Left ventricle myocardium inferior (tissue), 1 donor: ENCODE results near the gene SNX2. TPM values are rescaled to one million over a fixed set of nuclear protein-coding genes. Genes with fewer than 3 reads are reported as not detected.

Experiments
- DNase-seq: peaks from one replicate; pipeline ENCODE4 v3.0.0-alpha.2; 2020
- H3K27ac ChIP-seq: fragments of 200-600 bp; replicated peaks from 2 replicates; pipeline ENCODE4 v1.8.0; 2021
- H3K27me3 ChIP-seq: fragments of 200-600 bp; 2 replicates; pipeline ENCODE4 v1.8.0; 2021; ENCODE audit warnings: low read depth
- H3K36me3 ChIP-seq: fragments of 200-600 bp; 2 replicates; pipeline ENCODE4 v1.8.0; 2021
- H3K4me1 ChIP-seq: fragments of 200-600 bp; 2 replicates; pipeline ENCODE4 v1.8.0; 2021
- H3K4me3 ChIP-seq: fragments of 200-600 bp; 2 replicates; pipeline ENCODE4 v1.8.0; 2021; ENCODE audit warnings: mild to moderate bottlenecking, moderate library complexity
- H3K9me3 ChIP-seq: fragments of 200-600 bp; replicated peaks from 2 replicates; pipeline ENCODE4 v1.8.0; 2021
- CTCF ChIP-seq: fragments of 200-600 bp; IDR thresholded peaks from 2 replicates; pipeline ENCODE4 v1.8.0; 2021; ENCODE audit warnings: antibody characterized with exemption, mild to moderate bottlenecking, borderline replicate concordance
- intact Hi-C: fragments of 100-400 bp; cut with micrococcal nuclease; formaldehyde crosslinking; loops from one replicate; pipeline ENCODE4 v1.11.0; 2022
- total RNA-seq: library from RNA; stranded (reverse); fragmentation: NEBNext Ultra II Directional; extraction: Animal tissue kit (Norgen Biotek cat#: 25700); gene quantifications from one replicate; pipeline ENCODE4 v1.2.1, GENCODE V29; 2021
- donor health status: DM: no; HTN: yes; CAD: no; lungs with severe emphysema.

Gene SNX2
- total RNA-seq, 1 donor from 2014 or later = 37.0 TPM

DNA sequence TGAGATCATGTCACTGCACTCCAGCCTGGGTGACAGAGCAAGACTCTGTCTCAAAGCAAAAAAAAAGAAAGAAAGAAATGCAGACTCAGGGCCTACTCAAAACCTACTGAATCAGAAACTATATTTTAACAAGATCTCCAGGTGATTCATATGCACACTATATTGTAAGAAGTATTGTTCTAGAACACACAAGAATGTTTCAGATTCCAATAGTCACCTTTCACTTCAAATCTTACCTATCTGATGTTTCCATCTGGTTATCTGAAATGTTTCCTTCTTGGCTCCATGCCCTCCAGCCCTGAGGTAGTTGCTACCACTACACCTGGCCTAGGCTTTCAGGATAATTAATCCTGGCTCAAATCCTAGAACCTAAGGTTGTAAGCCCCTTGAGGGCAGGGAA, 36.8 kb upstream of the SNX2 start:
- Histone ChIP-seq H3K36me3 (no peaks in the 10 kb centered on the region), H3K27ac (no peak overlapping the region), H3K27me3 (no peaks in the 10 kb centered on the region), H3K4me3 (no peak overlapping the region), H3K9me3 (peaks cover 7% of the 10 kb centered on the region), H3K4me1 (peaks cover 5% of the 10 kb centered on the region)
- intact Hi-C loops = no loop called here
- no peak for TF ChIP-seq CTCF
- no peak for DNase-seq

GRCh38 chr5:122741681-122742080, 33.2 kb upstream of the SNX2 start:
- intact Hi-C loops = no loop called here
- no peak for DNase-seq
- Histone ChIP-seq H3K4me3 (no peak overlapping the region), H3K4me1 (no peaks in the 10 kb centered on the region), H3K27ac (no peak overlapping the region), H3K36me3 (no peaks in the 10 kb centered on the region), H3K27me3 (no peaks in the 10 kb centered on the region), H3K9me3 (no peaks in the 10 kb centered on the region)
- TF ChIP-seq CTCF = no peak

GRCh38 chr5:122743261-122743660, 31.6 kb upstream of the SNX2 start:
- no peaks in the 10 kb centered on the region for H3K4me1 ChIP-seq
- DNase-seq = no peak
- no peak overlapping the region for H3K27ac ChIP-seq
- no peaks in the 10 kb centered on the region for H3K36me3 ChIP-seq
- H3K27me3 ChIP-seq = no peaks in the 10 kb centered on the region
- no peak for TF ChIP-seq CTCF
- intact Hi-C loops = no loop called here
- no peaks in the 10 kb centered on the region for H3K9me3 ChIP-seq
- no peak overlapping the region for H3K4me3 ChIP-seq

DNA sequence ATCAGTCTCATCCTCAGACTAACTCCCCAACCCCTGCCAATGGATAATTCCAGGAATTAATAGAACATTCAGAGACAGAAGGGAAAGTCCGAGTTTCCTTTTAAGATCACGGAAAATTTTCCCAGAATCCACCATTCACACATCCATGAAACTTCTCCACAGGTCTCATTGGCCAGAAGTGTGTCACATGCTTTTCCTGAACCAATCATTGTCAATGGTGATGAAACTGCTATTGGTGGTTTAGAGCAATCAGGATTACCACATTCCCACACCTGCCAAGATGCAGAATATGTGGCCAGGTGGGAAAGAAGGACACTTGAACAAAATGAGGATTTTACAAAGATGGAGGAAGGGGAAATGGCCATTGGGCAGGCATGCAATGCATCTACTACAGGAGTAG, 29.3 kb upstream of the SNX2 start:
- Histone ChIP-seq H3K27ac (no peak overlapping the region), H3K4me3 (no peak overlapping the region), H3K36me3 (no peaks in the 10 kb centered on the region), H3K9me3 (no peaks in the 10 kb centered on the region), H3K4me1 (no peaks in the 10 kb centered on the region), H3K27me3 (no peaks in the 10 kb centered on the region)
- intact Hi-C loops = no loop called here
- DNase-seq = no peak
- no peak for TF ChIP-seq CTCF

DNA sequence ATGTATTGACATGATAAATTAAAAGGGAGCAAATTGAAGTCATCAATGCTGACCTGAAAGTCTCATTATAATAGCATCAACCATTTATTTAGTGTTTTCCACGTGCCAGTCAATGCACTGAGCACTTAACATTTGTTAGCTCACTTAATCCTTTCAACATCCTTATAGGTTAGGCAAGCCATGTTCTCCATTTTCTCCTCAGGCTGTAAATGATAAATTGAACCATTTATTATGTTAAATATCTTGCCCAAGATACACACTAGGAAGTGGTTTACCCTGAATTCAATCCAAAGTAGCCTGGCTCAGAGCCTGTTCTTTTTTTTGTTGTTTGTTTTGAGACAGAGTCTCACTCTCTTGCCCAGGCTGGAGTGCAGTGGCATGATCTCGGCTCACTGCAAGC, 25.0 kb upstream of the SNX2 start:
- H3K27ac ChIP-seq = no peak overlapping the region
- H3K4me1 ChIP-seq = no peaks in the 10 kb centered on the region
- H3K27me3 ChIP-seq = peaks cover 6% of the 10 kb centered on the region
- H3K36me3 ChIP-seq = no peaks in the 10 kb centered on the region
- DNase-seq = no peak
- H3K4me3 ChIP-seq = no peak overlapping the region
- intact Hi-C loops = no loop called here
- TF ChIP-seq CTCF = no peak
- H3K9me3 ChIP-seq = no peaks in the 10 kb centered on the region

DNA sequence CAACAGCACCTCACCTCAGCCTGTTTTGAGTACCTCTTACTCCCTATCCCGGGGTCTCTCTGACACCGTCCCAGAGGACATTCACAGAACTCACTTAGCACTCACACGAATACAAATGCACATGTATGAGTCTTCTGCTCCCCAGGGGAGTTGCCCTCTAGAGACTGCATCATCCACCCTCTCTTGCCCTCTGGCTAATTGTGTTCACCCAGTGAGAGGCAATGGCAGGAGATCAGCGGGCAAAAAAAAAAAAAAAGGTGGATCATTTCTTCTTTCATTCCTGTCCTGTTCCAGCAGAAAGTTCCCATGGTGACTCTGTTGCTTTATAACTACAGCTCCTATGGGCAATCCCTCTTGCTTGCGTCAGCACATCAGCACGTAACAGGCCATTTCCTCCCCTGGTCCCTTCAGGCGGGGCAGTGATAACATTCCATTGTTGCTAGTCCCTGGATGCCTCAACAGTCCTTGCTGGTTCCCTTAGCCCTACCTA, 23.5 kb upstream of the SNX2 start:
- intact Hi-C loops = no loop called here
- H3K27ac ChIP-seq = no peak overlapping the region
- H3K4me1 ChIP-seq = peaks cover 4% of the 10 kb centered on the region
- H3K4me3 ChIP-seq = no peak overlapping the region
- H3K9me3 ChIP-seq = no peaks in the 10 kb centered on the region
- H3K36me3 ChIP-seq = no peaks in the 10 kb centered on the region
- peaks cover 6% of the 10 kb centered on the region for H3K27me3 ChIP-seq
- TF ChIP-seq CTCF = no peak
- no peak for DNase-seq
